K562 (cell line): ENCODE results near the gene LMX1B. TPM values are rescaled to one million over a fixed set of nuclear protein-coding genes. Genes with fewer than 3 reads are reported as not detected.

Experiments used
- ATAC-seq: fragments of 200-7000 bp; cut with Tn5 transposase; 3 replicates; pipeline ENCODE4 v1.9.1; 2020; ENCODE audit warnings: moderate library complexity
- BruUV-seq: library from RNA; stranded (reverse); fragments of 400-500 nt; replicated peaks from 2 replicates; lab custom pipeline; 2021; lab: Mats Ljungman, UMichigan
- CTCF ChIA-PET: fragments of 300-600 bp; formaldehyde crosslinking; extraction: SDS; loops from one replicate; lab custom pipeline; 2021; ENCODE audit warnings: low intra/inter-chr PET ratio; lab: Yijun Ruan, JAX
- POLR2A ChIA-PET: fragments of 300-600, 350-650 bp; sonication (Branson Sonifier 250); formaldehyde crosslinking; extraction: SDS; loops from one replicate; lab custom pipeline; 2021; ENCODE audit warnings: antibody characterized with exemption, inconsistent platforms; lab: Yijun Ruan, JAX
- DNase-seq, 4 experiments: peaks; one replicate each; pipeline versions ENCODE4 v3.0.0 to v3.0.0-alpha.2; 2011 to 2018; ENCODE audit warnings: low spot score in 3 of 4, mixed read lengths in 3 of 4; ENCODE audit errors: extremely low read depth in 1 of 4
- FAIRE-seq: peaks from 2 replicates; lab custom pipeline; 2011; peaks lifted over from hg19 to GRCh38; lab: Jason Lieb, UNC
- H2AFZ ChIP-seq: 2 replicates; pipeline ENCODE4 v1.6.0; 2011; ENCODE audit warnings: low read depth, low read length, control low read depth, inconsistent platforms
- H3K27ac ChIP-seq: fragments of 200-600 bp; 3 replicates; pipeline ENCODE4 v1.8.0; 2011; ENCODE audit warnings: low read depth, mild to moderate bottlenecking, control low read depth, inconsistent platforms, low read length, moderate library complexity, mixed read lengths; ENCODE audit errors: extremely low read depth
- H3K27me3 ChIP-seq, 2 experiments: fragments of 300-600 bp in 1 of 2; 2 replicates in 1 of 2; 3 replicates in 1 of 2; pipeline versions ENCODE4 v1.6.0 to v1.8.0; 2011; ENCODE audit warnings: inconsistent platforms in 2 of 2, low read length in 2 of 2, mild to moderate bottlenecking in 1 of 2, mixed read lengths in 1 of 2, moderate library complexity in 1 of 2; ENCODE audit not compliant: control insufficient read depth in 2 of 2, insufficient read depth in 2 of 2
- H3K36me3 ChIP-seq: fragments of 300-600 bp; 3 replicates; pipeline ENCODE4 v1.8.0; 2011; ENCODE audit warnings: mild to moderate bottlenecking, low read length, inconsistent platforms; ENCODE audit not compliant: control insufficient read depth, insufficient read depth
- H3K4me1 ChIP-seq, 2 experiments: fragments of 200-600 bp in 1 of 2; replicated peaks in 1 of 2; 2 replicates in 1 of 2; 3 replicates in 1 of 2; pipeline versions ENCODE4 v1.5.1 to v1.8.0; 2011; ENCODE audit warnings: inconsistent platforms in 2 of 2, low read length in 2 of 2, mild to moderate bottlenecking in 1 of 2, mixed read lengths in 1 of 2, moderate library complexity in 1 of 2; ENCODE audit not compliant: control insufficient read depth in 2 of 2, insufficient read depth in 2 of 2
- H3K4me2 ChIP-seq: 2 replicates; pipeline ENCODE4 v1.6.1; 2011; ENCODE audit warnings: low read length, control low read depth, inconsistent platforms, mixed read lengths; ENCODE audit not compliant: insufficient read depth
- H3K4me3 ChIP-seq: fragments of 200-600 bp; sonication (generic), shearing (Covaris generic); 2 replicates; pipeline ENCODE4 v1.5.1; 2016; ENCODE audit warnings: control low read depth, inconsistent platforms
- H3K79me2 ChIP-seq: fragments of 200-600 bp; 3 replicates; pipeline ENCODE4 v1.8.0; 2011; ENCODE audit warnings: low read length, inconsistent platforms; ENCODE audit not compliant: control insufficient read depth, insufficient read depth
- H3K9ac ChIP-seq, 2 experiments: 2 replicates each; pipeline versions ENCODE4 v1.6.0 to v1.6.1; 2011; ENCODE audit warnings: low read depth in 2 of 2, low read length in 2 of 2, control low read depth in 1 of 2, inconsistent platforms in 1 of 2, mild to moderate bottlenecking in 1 of 2, mixed read lengths in 1 of 2; ENCODE audit not compliant: insufficient read depth in 1 of 2
- H3K9me1 ChIP-seq: one replicate; pipeline ENCODE4 v1.6.0; 2011; ENCODE audit warnings: inconsistent platforms, mild to moderate bottlenecking, low read length, moderate library complexity; ENCODE audit not compliant: control insufficient read depth, insufficient read depth
- H3K9me3 ChIP-seq: replicated peaks from 2 replicates; pipeline ENCODE4 v1.5.1; 2011; ENCODE audit warnings: low read depth, low read length, inconsistent platforms; ENCODE audit not compliant: control insufficient read depth, insufficient read depth
- H4K20me1 ChIP-seq: replicated peaks from 2 replicates; pipeline ENCODE4 v1.6.1; 2011; ENCODE audit warnings: low read length, inconsistent platforms, mixed read lengths; ENCODE audit not compliant: control insufficient read depth, insufficient read depth
- RBM25 ChIP-seq: fragments of 200-400 bp; formaldehyde crosslinking; IDR thresholded peaks from 2 replicates; pipeline ENCODE4 v1.6.1; 2018; ENCODE audit warnings: low read length, low read depth, moderate library complexity; ENCODE audit not compliant: severe bottlenecking
- SMAD1 ChIP-seq: fragments of 150-350 bp; IDR thresholded peaks from 2 replicates; pipeline ENCODE4 v1.6.1; 2014; ENCODE audit warnings: low read length, low read depth; ENCODE audit not compliant: partially characterized antibody
- TAF9B ChIP-seq: fragments of 450-650 bp; IDR thresholded peaks from 2 replicates; pipeline ENCODE4 v1.6.1; 2018; ENCODE audit warnings: mild to moderate bottlenecking; ENCODE audit not compliant: partially characterized antibody
- ZC3H4 ChIP-seq: sonication (generic); formaldehyde crosslinking; IDR thresholded peaks from 2 replicates; pipeline ENCODE4 v1.9.0; 2021; ENCODE audit warnings: missing genetic modification reagents, borderline replicate concordance
- ZFP1 ChIP-seq: fragments of 450-650 bp; formaldehyde crosslinking; IDR thresholded peaks from 2 replicates; pipeline ENCODE4 v1.4.0; 2020; ENCODE audit warnings: mild to moderate bottlenecking, mixed read lengths
- ZNF3 ChIP-seq: fragments of 250-450 bp; sonication (Bioruptor Pico); IDR thresholded peaks from 2 replicates; pipeline ENCODE4 v1.5.0; 2021; ENCODE audit warnings: mild to moderate bottlenecking, moderate library complexity
- ZNF318 ChIP-seq, 2 experiments: fragments of 450-650 bp; IDR thresholded peaks; 2 replicates each; pipeline ENCODE4 v1.6.1; 2016; ENCODE audit warnings: mild to moderate bottlenecking in 2 of 2, borderline replicate concordance in 1 of 2, low read depth in 1 of 2, moderate library complexity in 1 of 2
- WGBS: fragments of 100-300 bp; shearing (Covaris generic); methylation state at CpG from one replicate; pipeline ENCODE4 v1.1.6; 2016; ENCODE audit warnings: low coverage, mixed read lengths; ENCODE audit not compliant: insufficient coverage; ENCODE audit errors: missing lambda C conversion rate; 5-methylcytosine and 5-hydroxymethylcytosine counted together
- in situ Hi-C: fragments of 300-500 bp; cut with MboI; formaldehyde crosslinking; loops from 4 replicates; pipeline ENCODE4 v1.15.0; 2018; ENCODE audit warnings: inconsistent platforms, mixed read lengths
- intact Hi-C: fragments of 100-400 bp; cut with micrococcal nuclease; formaldehyde crosslinking; loops from 2 replicates; pipeline ENCODE4 v1.14.2; 2022
- polyA plus RNA-seq, 8 experiments: library from polyadenylated mRNA; depleted of rRNA in 4 of 8; stranded (reverse) in 5 of 8; unstranded in 3 of 8; fragments of >200 nt; fragmentation: Nextera tagmentation in 2 of 8; fragmentation: Illumina TruSeq in 1 of 8; extraction: Ambion mirVana in 2 of 8; extraction: Trizol in 1 of 8; gene quantifications; 2 replicates each; pipeline versions ENCODE4 v1.2.1 to v1.2.3, GENCODE V29; 2011 to 2014; ENCODE audit warnings: inconsistent platforms in 1 of 8, missing spikeins in 1 of 8
- total RNA-seq, 7 experiments: library from RNA; depleted of rRNA in 6 of 7; stranded (reverse); fragments of >200 nt in 6 of 7; fragmentation: Illumina TruSeq in 2 of 7; extraction: Trizol in 2 of 7; gene quantifications; 2 replicates each; pipeline versions ENCODE4 v1.2.1 to v1.2.3, GENCODE V29; 2011 to 2021; ENCODE audit warnings: low replicate concordance in 1 of 7

The LMX1B gene
- total and polyA plus RNA-seq, 9 of the 15 experiments (the other 6 are each of a cell fraction or from before 2014, with no cell fraction given): not detected

- TF ChIP-seq ZFP1 (CRISPR knock-in tag) (no peak), RBM25 (no peak), TAF9B (no peak), ZNF3 (CRISPR knock-in tag) (no peak)
Observed at GRCh38 chr9:126698251-126698650, 84.5 kb downstream of the LMX1B start (continued).

GRCh38 chr9:126698756-126699155 lies 85.0 kb downstream of the LMX1B start:
- TF ChIP-seq ZNF318 (IDR thresholded peaks at IDR 0.05; ENCODE audit: borderline replicate concordance in 1 of 2, low read depth in 1 of 2) (no peak), SMAD1 (no peak), ZC3H4 (CRISPR knock-in tag) (no peak)
- TF ChIP-seq, all 486 proteins: peak for 0
- 1% methylated on average over 5 of the region's 5 CpGs for WGBS
- no peak for ATAC-seq
- intact Hi-C loops (no loop called here), in situ Hi-C loops (loop anchor here (10.0 kb wide), 1 partner anchor 194 kb away; no protein-coding TSS in a partner anchor)
- DNase-seq: no peak
- no peak overlapping the region for H3K27ac ChIP-seq
- no peaks in the 10 kb centered on the region for H3K9me3 ChIP-seq
- H3K4me3 ChIP-seq: no peak overlapping the region
- H2AFZ ChIP-seq: no peak overlapping the region
- peaks cover 0 to 8% of the 10 kb centered on the region in 2 experiments; a peak in 2 of 5 replicates for H3K4me1 ChIP-seq
- no peaks in the 10 kb centered on the region for H3K36me3 ChIP-seq
- no peak overlapping the region; a peak in 1 of 4 replicates for H3K9ac ChIP-seq
- no peak for FAIRE-seq
- H3K79me2 ChIP-seq: no peaks in the 10 kb centered on the region
- ChIA-PET POLR2A (no interaction called here), CTCF (no interaction called here)
- peaks cover 30% of the 10 kb centered on the region for H4K20me1 ChIP-seq
- H3K27me3 ChIP-seq: peaks cover 0 to 53% of the 10 kb centered on the region in 2 experiments; a peak in 2 of 5 replicates
- H3K4me2 ChIP-seq: no peak overlapping the region
- no TSS peak for BruUV-seq
- H3K9me1 ChIP-seq: no peaks in the 10 kb centered on the region
